Peyer's patch (tissue), 4 donors: ENCODE results near the gene TRIM52.

Experiments used
- POLR2A ChIP-seq, 2 donors: fragments of 450-650 bp; IDR thresholded peaks; one replicate each; pipeline ENCODE4 v1.5.1; 2017; ENCODE audit warnings: antibody characterized with exemption in 2 of 2, mild to moderate bottlenecking in 2 of 2, moderate library complexity in 2 of 2
- TF ChIP-seq, protein P1 (sequence below), 6 experiments: fragments of 450-650 bp in 4 of 6; fragments of 200-600 bp in 2 of 6; sonication (generic) in 1 of 6; IDR thresholded peaks; one replicate each; pipeline ENCODE4 v1.5.1; 2017 to 2019; ENCODE audit warnings: antibody characterized with exemption in 6 of 6, mild to moderate bottlenecking in 3 of 6, moderate library complexity in 1 of 6

DNA sequence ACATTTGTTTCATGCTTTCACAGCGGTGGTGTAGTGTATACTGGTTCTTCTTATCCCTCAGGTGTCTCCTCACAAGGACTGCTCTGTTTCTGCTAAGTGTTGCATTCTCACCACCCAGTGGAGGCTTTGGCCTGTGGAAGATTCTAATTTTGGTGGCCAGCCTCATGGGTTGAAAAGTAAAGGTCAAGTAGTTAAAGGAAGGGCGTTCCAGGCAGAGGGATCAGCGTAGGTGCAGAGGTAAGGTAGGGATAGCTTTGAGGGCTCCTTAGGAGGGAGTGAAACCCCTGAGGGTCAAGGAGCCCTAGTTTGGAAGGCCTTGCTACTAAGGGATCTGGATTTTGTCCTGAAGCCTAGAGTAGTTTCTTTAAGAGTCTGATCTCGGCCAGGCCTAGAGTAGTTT lies 12.7 kb downstream of the TRIM52 start:
- TF ChIP-seq, protein P1, sequence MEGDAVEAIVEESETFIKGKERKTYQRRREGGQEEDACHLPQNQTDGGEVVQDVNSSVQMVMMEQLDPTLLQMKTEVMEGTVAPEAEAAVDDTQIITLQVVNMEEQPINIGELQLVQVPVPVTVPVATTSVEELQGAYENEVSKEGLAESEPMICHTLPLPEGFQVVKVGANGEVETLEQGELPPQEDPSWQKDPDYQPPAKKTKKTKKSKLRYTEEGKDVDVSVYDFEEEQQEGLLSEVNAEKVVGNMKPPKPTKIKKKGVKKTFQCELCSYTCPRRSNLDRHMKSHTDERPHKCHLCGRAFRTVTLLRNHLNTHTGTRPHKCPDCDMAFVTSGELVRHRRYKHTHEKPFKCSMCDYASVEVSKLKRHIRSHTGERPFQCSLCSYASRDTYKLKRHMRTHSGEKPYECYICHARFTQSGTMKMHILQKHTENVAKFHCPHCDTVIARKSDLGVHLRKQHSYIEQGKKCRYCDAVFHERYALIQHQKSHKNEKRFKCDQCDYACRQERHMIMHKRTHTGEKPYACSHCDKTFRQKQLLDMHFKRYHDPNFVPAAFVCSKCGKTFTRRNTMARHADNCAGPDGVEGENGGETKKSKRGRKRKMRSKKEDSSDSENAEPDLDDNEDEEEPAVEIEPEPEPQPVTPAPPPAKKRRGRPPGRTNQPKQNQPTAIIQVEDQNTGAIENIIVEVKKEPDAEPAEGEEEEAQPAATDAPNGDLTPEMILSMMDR (IDR thresholded peaks at IDR 0.05): no peak
- TF ChIP-seq POLR2A (IDR thresholded peaks at IDR 0.05): no peak
